GM06990 (cell line): ENCODE data around the gene CDK15.

ENCODE experiments used
- DNase-seq: peaks from one replicate; pipeline ENCODE4 v3.0.0-alpha.2; 2011; ENCODE audit not compliant: insufficient read length; ENCODE audit errors: extremely low read depth
- H3K27me3 ChIP-seq: replicated peaks from 2 replicates; pipeline ENCODE4 v1.6.0; 2011; ENCODE audit warnings: low read length; ENCODE audit not compliant: control insufficient read depth, insufficient read depth
- H3K36me3 ChIP-seq: 2 replicates; pipeline ENCODE4 v1.5.1; 2011; ENCODE audit warnings: low read length; ENCODE audit not compliant: control insufficient read depth, insufficient read depth
- H3K4me3 ChIP-seq: replicated peaks from 2 replicates; pipeline ENCODE4 v1.5.1; 2011; ENCODE audit warnings: low read depth, mild to moderate bottlenecking, control low read depth, low read length
- CTCF ChIP-seq: IDR thresholded peaks from 2 replicates; pipeline ENCODE4 v1.5.1; 2011; ENCODE audit warnings: low read length, control low read depth, mild to moderate bottlenecking, inconsistent platforms; ENCODE audit not compliant: insufficient read depth, poor library complexity, severe bottlenecking

Gene CDK15

GRCh38 chr2:201831469-201831868 lies 25.1 kb downstream of the CDK15 start:
- DNase-seq, result no peak
- Histone ChIP-seq H3K4me3 (no peak overlapping the region), H3K36me3 (no peaks in the 10 kb centered on the region), H3K27me3 (no peaks in the 10 kb centered on the region)
- no peak for TF ChIP-seq CTCF

GRCh38 chr2:201833781-201834180 lies 27.4 kb downstream of the CDK15 start:
- TF ChIP-seq CTCF, result no peak
- Histone ChIP-seq H3K4me3 (no peak overlapping the region), H3K27me3 (no peaks in the 10 kb centered on the region), H3K36me3 (no peaks in the 10 kb centered on the region)
- no peak for DNase-seq

- Histone ChIP-seq H3K4me3 (no peak overlapping the region), H3K27me3 (no peaks in the 10 kb centered on the region), H3K36me3 (no peaks in the 10 kb centered on the region)
- no peak for DNase-seq
- no peak for TF ChIP-seq CTCF
Observed at GRCh38 chr2:201835066-201835465, 28.7 kb downstream of the CDK15 start.

- Histone ChIP-seq H3K27me3 (no peaks in the 10 kb centered on the region), H3K4me3 (no peak overlapping the region), H3K36me3 (no peaks in the 10 kb centered on the region)
- TF ChIP-seq CTCF, result no peak
- no peak for DNase-seq
Observed at GRCh38 chr2:201837391-201837790, 31.1 kb downstream of the CDK15 start.

- Histone ChIP-seq H3K4me3 (no peak overlapping the region), H3K36me3 (no peaks in the 10 kb centered on the region), H3K27me3 (no peaks in the 10 kb centered on the region)
- no peak for DNase-seq
- TF ChIP-seq CTCF, result no peak
Observed at GRCh38 chr2:201837824-201838431, 31.6 kb downstream of the CDK15 start.

- TF ChIP-seq CTCF, result no peak
Observed at GRCh38 chr2:201839727-201840126, 33.4 kb downstream of the CDK15 start.

More at GRCh38 chr2:201839727-201840126, 33.4 kb downstream of the CDK15 start:
- Histone ChIP-seq H3K36me3 (no peaks in the 10 kb centered on the region), H3K4me3 (no peak overlapping the region), H3K27me3 (no peaks in the 10 kb centered on the region)
- no peak for DNase-seq
